ENCODE results near the gene ARHGAP1. TPM values are rescaled to one million over a fixed set of nuclear protein-coding genes. Genes with fewer than 3 reads are reported as not detected.

Gene ARHGAP1
- total RNA-seq, 4 donors from 2014 or later = 30.8 to 57.9 (median 47.7) TPM

DNA sequence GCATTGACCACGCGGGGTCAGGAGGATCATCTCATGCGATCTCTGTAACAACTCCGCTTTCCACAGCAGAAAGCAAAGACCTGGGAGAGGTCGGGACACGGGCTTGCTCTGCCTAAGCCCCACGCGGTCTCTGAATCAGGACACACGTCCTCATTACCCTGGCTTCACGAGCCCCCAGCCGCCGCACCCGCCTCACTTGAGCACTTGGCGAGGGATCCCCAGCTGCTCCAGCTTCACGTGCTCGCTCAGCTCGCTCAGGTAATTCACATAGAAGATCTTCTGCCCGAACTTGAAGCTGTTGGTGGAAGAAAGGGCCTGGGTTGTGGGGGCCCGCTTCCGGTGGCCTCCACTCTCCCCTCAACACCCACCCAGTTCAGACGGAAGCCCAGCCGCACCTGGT is 19.6 kb downstream of the ARHGAP1 start:
- Histone ChIP-seq H3K4me3 (replicated peaks in 1 of 3) (no peak overlapping the region), H3K27me3 (no peaks in the 10 kb centered on the region), H3K9me3 (no peaks in the 10 kb centered on the region), H3K36me3 (peaks cover 40 to 42% of the 10 kb centered on the region in 2 donors), H3K4me1 (peaks cover 6 to 11% of the 10 kb centered on the region in 2 donors), H3K27ac (no peak overlapping the region)
- TF ChIP-seq POLR2A (IDR thresholded peaks at IDR 0.05) = no peak
- TF ChIP-seq, protein P1, sequence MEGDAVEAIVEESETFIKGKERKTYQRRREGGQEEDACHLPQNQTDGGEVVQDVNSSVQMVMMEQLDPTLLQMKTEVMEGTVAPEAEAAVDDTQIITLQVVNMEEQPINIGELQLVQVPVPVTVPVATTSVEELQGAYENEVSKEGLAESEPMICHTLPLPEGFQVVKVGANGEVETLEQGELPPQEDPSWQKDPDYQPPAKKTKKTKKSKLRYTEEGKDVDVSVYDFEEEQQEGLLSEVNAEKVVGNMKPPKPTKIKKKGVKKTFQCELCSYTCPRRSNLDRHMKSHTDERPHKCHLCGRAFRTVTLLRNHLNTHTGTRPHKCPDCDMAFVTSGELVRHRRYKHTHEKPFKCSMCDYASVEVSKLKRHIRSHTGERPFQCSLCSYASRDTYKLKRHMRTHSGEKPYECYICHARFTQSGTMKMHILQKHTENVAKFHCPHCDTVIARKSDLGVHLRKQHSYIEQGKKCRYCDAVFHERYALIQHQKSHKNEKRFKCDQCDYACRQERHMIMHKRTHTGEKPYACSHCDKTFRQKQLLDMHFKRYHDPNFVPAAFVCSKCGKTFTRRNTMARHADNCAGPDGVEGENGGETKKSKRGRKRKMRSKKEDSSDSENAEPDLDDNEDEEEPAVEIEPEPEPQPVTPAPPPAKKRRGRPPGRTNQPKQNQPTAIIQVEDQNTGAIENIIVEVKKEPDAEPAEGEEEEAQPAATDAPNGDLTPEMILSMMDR (IDR thresholded peaks at IDR 0.05) = no peak
- intact Hi-C loops (cut with DNase I) = no loop called here
- 96% methylated on average over 13 to 20 of the region's 22 CpGs for WGBS, 2 donors
- no peak for DNase-seq

- H3K4me1 ChIP-seq = peaks cover 11 to 16% of the 10 kb centered on the region in 2 donors
- H3K4me3 ChIP-seq (replicated peaks in 1 of 3) = no peak overlapping the region
- TF ChIP-seq, protein P1 (IDR thresholded peaks at IDR 0.05) = no peak
- TF ChIP-seq POLR2A (IDR thresholded peaks at IDR 0.05) = no peak
- WGBS, 2 donors = 94 to 96% methylated on average over 12 to 14 of the region's 21 CpGs
- H3K27ac ChIP-seq = no peak overlapping the region
- DNase-seq = no peak
- H3K27me3 ChIP-seq = no peaks in the 10 kb centered on the region
- H3K9me3 ChIP-seq = no peaks in the 10 kb centered on the region
- intact Hi-C loops (cut with DNase I) = no loop called here
- peaks cover 38 to 42% of the 10 kb centered on the region in 2 donors for H3K36me3 ChIP-seq
Observed at GRCh38 chr11:46680164-46680760, 20.2 kb downstream of the ARHGAP1 start.

GRCh38 chr11:46679241-46680163 is 20.9 kb downstream of the ARHGAP1 start:
- Histone ChIP-seq H3K27me3 (no peaks in the 10 kb centered on the region), H3K27ac (no peak overlapping the region), H3K4me1 (peaks cover 19 to 24% of the 10 kb centered on the region in 2 donors), H3K4me3 (replicated peaks in 1 of 3) (no peak overlapping the region), H3K36me3 (peaks cover 38 to 42% of the 10 kb centered on the region in 2 donors), H3K9me3 (no peaks in the 10 kb centered on the region)
- intact Hi-C loops (cut with DNase I) = no loop called here
- TF ChIP-seq, protein P1 (IDR thresholded peaks at IDR 0.05) = no peak
- no peak for TF ChIP-seq POLR2A (IDR thresholded peaks at IDR 0.05)
- no peak for DNase-seq
- WGBS, 2 donors = 94 to 95% methylated on average over 9 to 24 of the region's 26 CpGs

DNA sequence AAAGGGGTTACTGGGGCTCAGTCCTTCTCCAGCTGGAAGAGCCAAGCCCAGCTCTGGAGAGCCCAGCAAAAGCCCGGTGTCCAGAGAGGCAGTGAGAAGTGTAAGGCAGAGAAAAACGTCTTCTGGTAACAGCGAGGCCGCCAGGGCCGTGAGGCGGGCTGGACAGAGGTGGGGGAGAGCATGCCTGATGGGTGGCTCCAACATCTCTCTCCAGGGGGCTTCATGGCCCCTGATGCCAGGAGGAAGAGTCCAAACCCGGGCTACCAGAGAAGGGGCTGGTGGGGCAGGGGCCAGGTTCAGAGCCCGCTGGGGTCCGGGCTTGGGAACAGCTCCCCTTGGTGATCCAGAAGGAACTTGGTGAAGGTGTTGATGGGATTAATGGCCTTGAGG is 21.7 kb downstream of the ARHGAP1 start:
- 90 to 97% methylated on average over 8 to 9 of the region's 9 CpGs for WGBS, 2 donors
- peaks cover 36 to 43% of the 10 kb centered on the region in 2 donors for H3K36me3 ChIP-seq
- no peak for DNase-seq
- no peaks in the 10 kb centered on the region for H3K27me3 ChIP-seq
- TF ChIP-seq, protein P1 (IDR thresholded peaks at IDR 0.05) = no peak
- no peak for TF ChIP-seq POLR2A (IDR thresholded peaks at IDR 0.05)
- no peak overlapping the region for H3K27ac ChIP-seq
- no peaks in the 10 kb centered on the region for H3K9me3 ChIP-seq
- H3K4me3 ChIP-seq (replicated peaks in 1 of 3) = no peak overlapping the region
- H3K4me1 ChIP-seq = peaks cover 26 to 32% of the 10 kb centered on the region in 2 donors
- intact Hi-C loops (cut with DNase I) = no loop called here

All from thyroid gland (tissue), 4 donors.